Parathyroid adenoma (tissue), 2 donors: Measurements from ENCODE around the gene HAT1.

ENCODE experiments used
- H2AFZ ChIP-seq: fragments of 300-600 bp; sonication (generic); one replicate; pipeline ENCODE4 v1.7.0; 2017; ENCODE audit warnings: antibody characterized with exemption, mild to moderate bottlenecking
- H3K27ac ChIP-seq: fragments of 300-600 bp; sonication (generic); one replicate; pipeline ENCODE4 v1.7.0; 2017
- H3K27me3 ChIP-seq: fragments of 300-600 bp; sonication (generic); one replicate; pipeline ENCODE4 v1.7.0; 2017; ENCODE audit warnings: low read length; ENCODE audit not compliant: control insufficient read depth, insufficient read depth
- H3K36me3 ChIP-seq: fragments of 300-600 bp; sonication (generic); one replicate; pipeline ENCODE4 v1.7.0; 2017; ENCODE audit warnings: low read length; ENCODE audit not compliant: control insufficient read depth, insufficient read depth
- H3K4me1 ChIP-seq: fragments of 300-600 bp; sonication (generic); one replicate; pipeline ENCODE4 v1.7.0; 2017; ENCODE audit warnings: control low read depth
- H3K4me2 ChIP-seq: fragments of 300-600 bp; sonication (generic); one replicate; pipeline ENCODE4 v1.7.0; 2017; ENCODE audit warnings: low read length
- H3K4me3 ChIP-seq: fragments of 300-600 bp; sonication (generic); one replicate; pipeline ENCODE4 v1.7.0; 2017; ENCODE audit warnings: low read depth, low read length
- H3K79me2 ChIP-seq: fragments of 300-600 bp; sonication (generic); one replicate; pipeline ENCODE4 v1.7.0; 2017; ENCODE audit warnings: control low read depth
- H3K9ac ChIP-seq: fragments of 300-600 bp; sonication (generic); one replicate; pipeline ENCODE4 v1.7.0; 2017; ENCODE audit warnings: mild to moderate bottlenecking
- H3K9me3 ChIP-seq: fragments of 300-600 bp; sonication (generic); one replicate; pipeline ENCODE4 v1.7.0; 2017; ENCODE audit warnings: low read length; ENCODE audit not compliant: control insufficient read depth
- CTCF ChIP-seq: fragments of 300-600 bp; sonication (generic); IDR thresholded peaks from one replicate; pipeline ENCODE4 v1.7.0; 2017; ENCODE audit warnings: antibody characterized with exemption, mild to moderate bottlenecking
- donor health status: primary hyperparathyroidism.

HAT1 gene

GRCh38 chr2:171879865-171880264 lies 42.4 kb upstream of the HAT1 start:
- TF ChIP-seq CTCF = no peak
- Histone ChIP-seq H3K9ac (no peak overlapping the region), H3K4me3 (no peak overlapping the region), H3K79me2 (peaks cover 7% of the 10 kb centered on the region), H3K9me3 (no peaks in the 10 kb centered on the region), H3K4me2 (no peak overlapping the region), H2AFZ (no peak overlapping the region), H3K27me3 (no peaks in the 10 kb centered on the region), H3K4me1 (peaks cover 4% of the 10 kb centered on the region), H3K27ac (no peak overlapping the region), H3K36me3 (no peaks in the 10 kb centered on the region)

- Histone ChIP-seq H3K4me2 (no peak overlapping the region), H3K9me3 (no peaks in the 10 kb centered on the region), H3K79me2 (peaks cover 5% of the 10 kb centered on the region), H2AFZ (no peak overlapping the region), H3K27me3 (no peaks in the 10 kb centered on the region), H3K27ac (no peak overlapping the region), H3K36me3 (no peaks in the 10 kb centered on the region), H3K9ac (no peak overlapping the region), H3K4me1 (peaks cover 4% of the 10 kb centered on the region), H3K4me3 (no peak overlapping the region)
- TF ChIP-seq CTCF = no peak
These were observed 41.5 kb upstream of the HAT1 start for GRCh38 chr2:171880774-171881173.

- Histone ChIP-seq H3K9me3 (no peaks in the 10 kb centered on the region), H2AFZ (no peak overlapping the region), H3K36me3 (no peaks in the 10 kb centered on the region), H3K79me2 (peaks cover 5% of the 10 kb centered on the region), H3K4me1 (peaks cover 4% of the 10 kb centered on the region), H3K27ac (no peak overlapping the region), H3K4me2 (no peak overlapping the region), H3K27me3 (no peaks in the 10 kb centered on the region), H3K4me3 (no peak overlapping the region), H3K9ac (no peak overlapping the region)
- TF ChIP-seq CTCF = no peak
These were observed 40.0 kb upstream of the HAT1 start for GRCh38 chr2:171882089-171882769.

GRCh38 chr2:171883275-171883893 lies 38.9 kb upstream of the HAT1 start:
- no peak overlapping the region for H3K27ac ChIP-seq
- TF ChIP-seq CTCF = no peak
- H3K4me1 ChIP-seq = peaks cover 4% of the 10 kb centered on the region

GRCh38 chr2:171889333-171889732 lies 32.9 kb upstream of the HAT1 start:
- Histone ChIP-seq H3K9me3 (no peaks in the 10 kb centered on the region), H2AFZ (no peak overlapping the region), H3K79me2 (peaks cover 2% of the 10 kb centered on the region), H3K27me3 (no peaks in the 10 kb centered on the region), H3K4me3 (no peak overlapping the region), H3K27ac (no peak overlapping the region), H3K4me2 (no peak overlapping the region), H3K36me3 (no peaks in the 10 kb centered on the region), H3K9ac (no peak overlapping the region), H3K4me1 (peaks cover 3% of the 10 kb centered on the region)
- TF ChIP-seq CTCF = no peak

More at GRCh38 chr2:171883275-171883893, 38.9 kb upstream of the HAT1 start:
- Histone ChIP-seq H3K79me2 (peaks cover 5% of the 10 kb centered on the region), H3K4me3 (no peak overlapping the region), H3K27me3 (no peaks in the 10 kb centered on the region), H2AFZ (no peak overlapping the region), H3K9me3 (no peaks in the 10 kb centered on the region), H3K36me3 (no peaks in the 10 kb centered on the region), H3K4me2 (no peak overlapping the region), H3K9ac (no peak overlapping the region)
